Activated T-cell treated with anti-CD3 and anti-CD28 coated beads, Interleukin-2, amount 50 U/mL, for 1 hour (primary cell): ENCODE measurements around the gene DNASE2B.
"Not testable (repeated sequence)": the region's sequence is repeated elsewhere in the genome, so short reads cannot be mapped to it uniquely, and the experiment has no call there.

Experiments used
- DNase-seq: peaks from one replicate; pipeline ENCODE4 v3.0.0-alpha.2; 2020

Gene DNASE2B

GRCh38 chr1:84424513-84425149 is 26.3 kb downstream of the DNASE2B start:
- DNase-seq: no peak

GRCh38 chr1:84425150-84425896 is 27.0 kb downstream of the DNASE2B start:
- DNase-seq: no peak

GRCh38 chr1:84426376-84426775 is 28.1 kb downstream of the DNASE2B start:
- DNase-seq: no peak

GRCh38 chr1:84427250-84428188 is 29.2 kb downstream of the DNASE2B start:
- DNase-seq: no peak

GRCh38 chr1:84428235-84428634 is 30.0 kb downstream of the DNASE2B start:
- DNase-seq: no peak

GRCh38 chr1:84429231-84429630 is 30.9 kb downstream of the DNASE2B start:
- no peak for DNase-seq

- DNase-seq: no peak
These were observed 32.3 kb downstream of the DNASE2B start for GRCh38 chr1:84430546-84430945.

GRCh38 chr1:84433258-84434080 is 35.2 kb downstream of the DNASE2B start:
- no peak for DNase-seq

- DNase-seq: no peak
These were observed 35.9 kb downstream of the DNASE2B start for GRCh38 chr1:84434081-84434769.

- DNase-seq: no peak
These were observed 36.7 kb downstream of the DNASE2B start for GRCh38 chr1:84434801-84435549.

GRCh38 chr1:84436876-84437655 is 38.8 kb downstream of the DNASE2B start:
- no peak for DNase-seq

- DNase-seq: no peak
These were observed 44.0 kb downstream of the DNASE2B start for GRCh38 chr1:84442256-84442655.

GRCh38 chr1:84442747-84443646 is 44.7 kb downstream of the DNASE2B start:
- DNase-seq: not testable (repeated sequence)

- DNase-seq: not testable (repeated sequence)
These were observed 50.4 kb downstream of the DNASE2B start for GRCh38 chr1:84448704-84449103.

GRCh38 chr1:84450910-84451309 is 52.6 kb downstream of the DNASE2B start:
- DNase-seq: no peak

- DNase-seq: no peak
These were observed 54.2 kb downstream of the DNASE2B start for GRCh38 chr1:84452436-84452835.

GRCh38 chr1:84462118-84462517 is 63.8 kb downstream of the DNASE2B start:
- no peak for DNase-seq
